ENCODE measurements around the gene CSHL1.

Gene CSHL1

DNA sequence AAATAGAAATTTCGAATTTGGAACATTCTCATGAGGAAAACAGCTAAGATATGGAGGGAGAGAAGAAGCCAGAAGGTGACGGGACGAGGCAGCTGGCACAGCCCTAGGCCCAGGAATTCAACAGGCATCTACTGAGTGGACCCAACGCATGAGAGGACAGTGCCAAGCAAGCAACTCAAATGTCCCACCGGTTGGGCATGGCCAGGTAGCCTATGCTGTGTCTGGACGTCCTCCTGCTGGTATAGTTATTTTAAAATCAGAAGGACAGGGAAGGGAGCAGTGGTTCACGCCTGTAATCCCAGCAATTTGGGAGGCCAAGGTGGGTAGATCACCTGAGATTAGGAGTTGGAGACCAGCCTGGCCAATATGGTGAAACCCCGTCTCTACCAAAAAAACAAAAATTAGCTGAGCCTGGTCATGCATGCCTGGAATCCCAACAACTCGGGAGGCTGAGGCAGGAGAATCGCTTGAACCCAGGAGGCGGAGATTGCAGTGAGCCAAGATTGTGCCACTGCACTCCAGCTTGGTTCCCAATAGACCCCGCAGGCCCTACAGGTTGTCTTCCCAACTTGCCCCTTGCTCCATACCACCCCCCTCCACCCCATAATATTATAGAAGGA lies 5.6 kb upstream of the CSHL1 start:
- no peak for TF ChIP-seq TAF1 (IDR thresholded peaks at IDR 0.05; ENCODE audit: borderline replicate concordance, insufficient read depth, low read length)
- TF ChIP-seq POLR2AphosphoS5 (IDR thresholded peaks at IDR 0.05; ENCODE audit: low read depth, low read length): no peak
- TF ChIP-seq, protein P1, sequence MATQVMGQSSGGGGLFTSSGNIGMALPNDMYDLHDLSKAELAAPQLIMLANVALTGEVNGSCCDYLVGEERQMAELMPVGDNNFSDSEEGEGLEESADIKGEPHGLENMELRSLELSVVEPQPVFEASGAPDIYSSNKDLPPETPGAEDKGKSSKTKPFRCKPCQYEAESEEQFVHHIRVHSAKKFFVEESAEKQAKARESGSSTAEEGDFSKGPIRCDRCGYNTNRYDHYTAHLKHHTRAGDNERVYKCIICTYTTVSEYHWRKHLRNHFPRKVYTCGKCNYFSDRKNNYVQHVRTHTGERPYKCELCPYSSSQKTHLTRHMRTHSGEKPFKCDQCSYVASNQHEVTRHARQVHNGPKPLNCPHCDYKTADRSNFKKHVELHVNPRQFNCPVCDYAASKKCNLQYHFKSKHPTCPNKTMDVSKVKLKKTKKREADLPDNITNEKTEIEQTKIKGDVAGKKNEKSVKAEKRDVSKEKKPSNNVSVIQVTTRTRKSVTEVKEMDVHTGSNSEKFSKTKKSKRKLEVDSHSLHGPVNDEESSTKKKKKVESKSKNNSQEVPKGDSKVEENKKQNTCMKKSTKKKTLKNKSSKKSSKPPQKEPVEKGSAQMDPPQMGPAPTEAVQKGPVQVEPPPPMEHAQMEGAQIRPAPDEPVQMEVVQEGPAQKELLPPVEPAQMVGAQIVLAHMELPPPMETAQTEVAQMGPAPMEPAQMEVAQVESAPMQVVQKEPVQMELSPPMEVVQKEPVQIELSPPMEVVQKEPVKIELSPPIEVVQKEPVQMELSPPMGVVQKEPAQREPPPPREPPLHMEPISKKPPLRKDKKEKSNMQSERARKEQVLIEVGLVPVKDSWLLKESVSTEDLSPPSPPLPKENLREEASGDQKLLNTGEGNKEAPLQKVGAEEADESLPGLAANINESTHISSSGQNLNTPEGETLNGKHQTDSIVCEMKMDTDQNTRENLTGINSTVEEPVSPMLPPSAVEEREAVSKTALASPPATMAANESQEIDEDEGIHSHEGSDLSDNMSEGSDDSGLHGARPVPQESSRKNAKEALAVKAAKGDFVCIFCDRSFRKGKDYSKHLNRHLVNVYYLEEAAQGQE (IDR thresholded peaks at IDR 0.05; ENCODE audit: insufficient read depth in 1 of 2, low read depth in 2 of 2, low read length in 2 of 2): no peak
- TF ChIP-seq SIN3A (IDR thresholded peaks at IDR 0.05; ENCODE audit: borderline replicate concordance, insufficient read depth, low read length): no peak
- TF ChIP-seq FOXP2 (optimal IDR thresholded peaks at IDR 0.05; ENCODE audit: borderline replicate concordance, extremely low read depth, extremely low read length, insufficient read depth): no peak

DNA sequence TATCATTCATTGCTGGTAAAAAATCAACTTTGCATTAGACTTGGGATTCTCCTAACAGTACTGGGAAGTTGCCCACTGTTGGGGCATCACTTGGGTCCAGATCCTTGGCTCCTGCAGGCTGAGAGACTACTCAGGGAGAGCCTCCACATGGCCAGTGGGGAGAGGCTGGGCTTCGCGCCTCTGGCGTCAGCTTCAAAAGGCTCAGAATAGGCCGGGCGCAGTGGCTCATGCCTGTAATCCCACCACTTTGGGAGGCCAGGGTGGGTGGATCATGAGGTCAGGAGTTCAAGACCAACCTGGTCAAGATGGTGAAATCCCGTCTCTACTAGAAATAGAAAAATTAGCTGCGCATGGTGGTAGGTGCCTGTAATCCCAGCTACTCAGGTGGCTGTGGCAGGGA lies 3.4 kb upstream of the CSHL1 start:
- TF ChIP-seq FOXP2 (optimal IDR thresholded peaks at IDR 0.05; ENCODE audit: borderline replicate concordance, extremely low read depth, extremely low read length, insufficient read depth): no peak
- TF ChIP-seq POLR2AphosphoS5 (IDR thresholded peaks at IDR 0.05; ENCODE audit: low read depth, low read length): no peak
- TF ChIP-seq, protein P1 (IDR thresholded peaks at IDR 0.05; ENCODE audit: insufficient read depth in 1 of 2, low read depth in 2 of 2, low read length in 2 of 2): no peak
- TF ChIP-seq TAF1 (IDR thresholded peaks at IDR 0.05; ENCODE audit: borderline replicate concordance, insufficient read depth, low read length): no peak
- TF ChIP-seq SIN3A (IDR thresholded peaks at IDR 0.05; ENCODE audit: borderline replicate concordance, insufficient read depth, low read length): no peak

DNA sequence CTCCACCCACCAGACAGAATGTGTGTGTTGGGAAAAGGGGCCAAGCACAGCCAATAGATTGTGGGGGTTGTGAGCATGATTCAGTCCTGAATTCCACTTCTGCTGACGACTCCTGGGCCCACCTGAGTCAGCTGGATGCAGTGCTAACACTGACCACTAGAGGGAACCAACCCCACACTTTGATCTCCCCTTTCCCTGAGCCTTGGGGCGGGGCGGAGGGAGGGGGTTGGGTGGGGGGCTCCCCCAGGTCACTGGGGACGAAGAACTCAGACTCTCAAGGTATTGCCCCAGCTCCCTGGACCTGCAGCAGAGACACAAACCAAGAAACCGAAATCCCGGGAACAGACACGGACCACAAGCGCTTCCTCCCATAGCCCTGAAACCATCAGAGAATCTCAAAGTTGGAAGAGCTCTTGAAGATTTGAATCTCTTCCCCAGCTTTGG lies 621 bp upstream of the CSHL1 start:
- TF ChIP-seq POLR2AphosphoS5 (IDR thresholded peaks at IDR 0.05; ENCODE audit: low read depth, low read length) (no peak), FOXP2 (optimal IDR thresholded peaks at IDR 0.05; ENCODE audit: borderline replicate concordance, extremely low read depth, extremely low read length, insufficient read depth) (no peak), TAF1 (IDR thresholded peaks at IDR 0.05; ENCODE audit: borderline replicate concordance, insufficient read depth, low read length) (no peak), SIN3A (IDR thresholded peaks at IDR 0.05; ENCODE audit: borderline replicate concordance, insufficient read depth, low read length) (no peak)
- TF ChIP-seq, protein P1 (IDR thresholded peaks at IDR 0.05; ENCODE audit: insufficient read depth in 1 of 2, low read depth in 2 of 2, low read length in 2 of 2): no peak

- no peak for TF ChIP-seq FOXP2 (optimal IDR thresholded peaks at IDR 0.05; ENCODE audit: borderline replicate concordance, extremely low read depth, extremely low read length, insufficient read depth)
- TF ChIP-seq TAF1 (IDR thresholded peaks at IDR 0.05; ENCODE audit: borderline replicate concordance, insufficient read depth, low read length): no peak
- TF ChIP-seq POLR2AphosphoS5 (IDR thresholded peaks at IDR 0.05; ENCODE audit: low read depth, low read length): no peak
- no peak for TF ChIP-seq SIN3A (IDR thresholded peaks at IDR 0.05; ENCODE audit: borderline replicate concordance, insufficient read depth, low read length)
- TF ChIP-seq, protein P1 (IDR thresholded peaks at IDR 0.05; ENCODE audit: insufficient read depth in 1 of 2, low read depth in 2 of 2, low read length in 2 of 2): no peak
Observed at GRCh38 chr17:63910096-63910495, 962 bp downstream of the CSHL1 start.
